WERI-Rb-1 (cell line): ENCODE results near the gene CLINT1.

ENCODE experiments used
- DNase-seq: peaks from one replicate; pipeline ENCODE4 v3.0.0-alpha.2; 2020
- H3K27ac ChIP-seq: fragments of 250-450 bp; sonication (Bioruptor Pico); 2 replicates; pipeline ENCODE4 v1.5.1; 2020; ENCODE audit warnings: mild to moderate bottlenecking, moderate library complexity
- H3K27me3 ChIP-seq: fragments of 250-450 bp; sonication (Bioruptor Pico); 2 replicates; pipeline ENCODE4 v1.5.1; 2021; ENCODE audit warnings: mild to moderate bottlenecking, low read depth, moderate library complexity; ENCODE audit not compliant: insufficient read depth, severe bottlenecking
- H3K36me3 ChIP-seq: fragments of 250-450 bp; sonication (Bioruptor Pico); 2 replicates; pipeline ENCODE4 v1.5.1; 2020; ENCODE audit warnings: mild to moderate bottlenecking, moderate library complexity
- H3K4me3 ChIP-seq: 2 replicates; pipeline ENCODE4 v1.5.1; 2011; ENCODE audit warnings: low read depth, mild to moderate bottlenecking, control low read depth, low read length
- H3K9me3 ChIP-seq: fragments of 250-450 bp; sonication (Bioruptor Pico); 2 replicates; pipeline ENCODE4 v1.5.1; 2021; ENCODE audit warnings: mild to moderate bottlenecking, moderate library complexity; ENCODE audit not compliant: severe bottlenecking
- TF ChIP-seq, protein P1 (sequence below): IDR thresholded peaks from 2 replicates; pipeline ENCODE4 v1.5.1; 2011; ENCODE audit warnings: low read depth, mild to moderate bottlenecking, control low read depth, inconsistent platforms, low read length

CLINT1 gene

DNA sequence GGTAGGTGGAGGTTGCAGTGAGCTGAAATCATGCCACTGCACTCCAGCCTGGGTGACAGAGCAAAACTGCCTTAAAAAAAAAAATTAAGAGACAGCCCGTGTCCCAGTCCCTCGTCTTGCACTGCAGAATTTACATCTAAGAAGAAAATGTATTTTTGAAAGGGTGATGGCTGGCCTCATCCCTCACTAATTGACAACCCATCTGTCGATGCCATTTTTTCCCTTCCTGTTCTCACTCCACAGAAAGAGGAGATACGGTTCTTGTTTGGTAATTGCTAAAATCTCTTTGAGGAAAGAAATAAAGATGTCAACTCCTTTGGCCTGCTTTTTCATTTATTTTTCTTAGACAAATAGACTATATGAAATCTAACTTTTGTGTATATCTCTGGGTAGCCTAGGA lies 117.8 kb downstream of the CLINT1 start:
- no peaks in the 10 kb centered on the region for H3K27me3 ChIP-seq
- H3K9me3 ChIP-seq = no peaks in the 10 kb centered on the region
- H3K27ac ChIP-seq = no peak overlapping the region
- peaks cover 9% of the 10 kb centered on the region for H3K36me3 ChIP-seq
- TF ChIP-seq, protein P1, sequence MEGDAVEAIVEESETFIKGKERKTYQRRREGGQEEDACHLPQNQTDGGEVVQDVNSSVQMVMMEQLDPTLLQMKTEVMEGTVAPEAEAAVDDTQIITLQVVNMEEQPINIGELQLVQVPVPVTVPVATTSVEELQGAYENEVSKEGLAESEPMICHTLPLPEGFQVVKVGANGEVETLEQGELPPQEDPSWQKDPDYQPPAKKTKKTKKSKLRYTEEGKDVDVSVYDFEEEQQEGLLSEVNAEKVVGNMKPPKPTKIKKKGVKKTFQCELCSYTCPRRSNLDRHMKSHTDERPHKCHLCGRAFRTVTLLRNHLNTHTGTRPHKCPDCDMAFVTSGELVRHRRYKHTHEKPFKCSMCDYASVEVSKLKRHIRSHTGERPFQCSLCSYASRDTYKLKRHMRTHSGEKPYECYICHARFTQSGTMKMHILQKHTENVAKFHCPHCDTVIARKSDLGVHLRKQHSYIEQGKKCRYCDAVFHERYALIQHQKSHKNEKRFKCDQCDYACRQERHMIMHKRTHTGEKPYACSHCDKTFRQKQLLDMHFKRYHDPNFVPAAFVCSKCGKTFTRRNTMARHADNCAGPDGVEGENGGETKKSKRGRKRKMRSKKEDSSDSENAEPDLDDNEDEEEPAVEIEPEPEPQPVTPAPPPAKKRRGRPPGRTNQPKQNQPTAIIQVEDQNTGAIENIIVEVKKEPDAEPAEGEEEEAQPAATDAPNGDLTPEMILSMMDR = no peak
- DNase-seq = no peak
- H3K4me3 ChIP-seq = no peak overlapping the region

GRCh38 chr5:157740229-157740610 lies 118.7 kb downstream of the CLINT1 start:
- TF ChIP-seq, protein P1 = peak; percentile 75
- peak; percentile 36 for DNase-seq
- no peaks in the 10 kb centered on the region for H3K9me3 ChIP-seq
- H3K4me3 ChIP-seq = no peak overlapping the region
- H3K36me3 ChIP-seq = peaks cover 15% of the 10 kb centered on the region
- no peaks in the 10 kb centered on the region for H3K27me3 ChIP-seq
- no peak overlapping the region for H3K27ac ChIP-seq

DNA sequence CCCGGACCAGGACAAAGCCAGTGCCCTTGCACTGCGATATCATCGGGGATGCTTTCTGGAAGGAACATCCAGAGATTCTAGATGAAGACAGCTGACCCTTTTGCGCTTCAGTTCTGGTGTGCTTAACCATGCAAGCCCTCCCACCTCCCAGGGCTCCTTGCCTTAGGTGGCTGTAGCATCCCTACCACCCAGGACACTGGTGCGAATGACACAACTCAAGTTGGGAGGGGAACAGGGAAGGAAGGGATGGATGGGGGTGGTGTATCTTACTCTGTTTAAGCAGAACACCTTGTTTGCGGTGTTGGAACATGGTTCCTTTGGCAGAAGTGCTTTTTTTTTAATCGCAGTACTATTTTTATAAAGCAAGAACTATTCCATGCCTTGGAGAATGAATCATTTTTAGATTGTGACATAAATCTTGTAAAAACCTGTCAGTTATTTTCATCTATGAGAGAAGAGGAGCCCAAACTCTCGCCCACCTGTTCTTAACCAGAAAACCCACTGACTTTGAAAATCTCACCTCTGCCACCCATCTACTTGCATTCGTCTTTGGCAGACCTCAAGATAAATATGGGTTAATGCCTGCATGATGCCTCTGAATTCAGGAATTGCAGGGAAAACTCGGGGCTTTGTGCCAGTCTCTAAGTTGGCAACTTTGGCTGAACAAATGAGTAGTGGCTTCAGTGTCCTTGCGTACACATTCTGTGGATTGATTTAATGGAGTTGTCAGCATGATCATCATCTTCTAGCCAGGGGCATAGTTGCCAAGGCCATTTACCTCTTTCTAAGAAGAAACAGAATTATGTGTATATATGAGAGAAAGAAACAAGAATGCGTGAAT lies 119.3 kb downstream of the CLINT1 start:
- Histone ChIP-seq H3K9me3 (no peaks in the 10 kb centered on the region), H3K36me3 (peaks cover 18% of the 10 kb centered on the region), H3K27me3 (no peaks in the 10 kb centered on the region), H3K27ac (no peak overlapping the region), H3K4me3 (no peak overlapping the region)
- TF ChIP-seq, protein P1 = no peak
- no peak for DNase-seq

GRCh38 chr5:157735991-157736390 lies 123.0 kb downstream of the CLINT1 start:
- H3K27me3 ChIP-seq = no peaks in the 10 kb centered on the region
- no peak overlapping the region for H3K4me3 ChIP-seq
- TF ChIP-seq, protein P1 = no peak
- peaks cover 25% of the 10 kb centered on the region for H3K36me3 ChIP-seq
- no peak for DNase-seq
- no peak overlapping the region for H3K27ac ChIP-seq
- H3K9me3 ChIP-seq = no peaks in the 10 kb centered on the region
